ENCODE results near the gene PRICKLE2.

The PRICKLE2 gene

DNA sequence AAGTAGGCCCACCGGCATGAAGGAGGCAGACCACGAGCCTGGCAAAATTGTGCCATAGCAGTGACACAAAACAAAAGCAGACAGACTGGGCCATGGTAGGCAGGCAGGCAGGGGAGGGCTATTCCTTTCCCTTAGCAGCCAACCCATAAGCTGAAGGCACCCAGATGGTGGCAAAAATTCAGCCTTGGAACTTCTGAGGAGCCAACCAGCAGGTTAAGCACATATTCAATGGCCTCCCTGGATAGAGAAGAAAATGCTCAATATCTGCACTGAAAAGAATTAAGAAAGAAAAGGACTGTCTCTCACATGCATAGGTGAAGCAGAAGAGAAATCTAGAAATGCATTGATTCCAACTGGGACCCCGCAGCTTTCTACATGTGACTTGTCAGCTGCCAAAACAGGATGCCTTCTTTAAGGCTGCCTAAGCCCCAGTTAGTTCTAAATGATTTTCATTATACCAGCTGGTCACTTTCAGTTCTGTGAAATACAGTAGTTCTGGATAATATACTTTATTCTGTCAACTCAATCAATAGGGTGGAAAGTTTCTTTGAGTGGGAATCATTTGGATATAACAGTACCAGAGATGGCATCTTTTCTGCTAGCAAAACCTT, 2.7 kb downstream of the PRICKLE2 start:
- DNase-seq (ENCODE audit: low read depth in 1 of 2, low spot score in 1 of 2): no peak

DNA sequence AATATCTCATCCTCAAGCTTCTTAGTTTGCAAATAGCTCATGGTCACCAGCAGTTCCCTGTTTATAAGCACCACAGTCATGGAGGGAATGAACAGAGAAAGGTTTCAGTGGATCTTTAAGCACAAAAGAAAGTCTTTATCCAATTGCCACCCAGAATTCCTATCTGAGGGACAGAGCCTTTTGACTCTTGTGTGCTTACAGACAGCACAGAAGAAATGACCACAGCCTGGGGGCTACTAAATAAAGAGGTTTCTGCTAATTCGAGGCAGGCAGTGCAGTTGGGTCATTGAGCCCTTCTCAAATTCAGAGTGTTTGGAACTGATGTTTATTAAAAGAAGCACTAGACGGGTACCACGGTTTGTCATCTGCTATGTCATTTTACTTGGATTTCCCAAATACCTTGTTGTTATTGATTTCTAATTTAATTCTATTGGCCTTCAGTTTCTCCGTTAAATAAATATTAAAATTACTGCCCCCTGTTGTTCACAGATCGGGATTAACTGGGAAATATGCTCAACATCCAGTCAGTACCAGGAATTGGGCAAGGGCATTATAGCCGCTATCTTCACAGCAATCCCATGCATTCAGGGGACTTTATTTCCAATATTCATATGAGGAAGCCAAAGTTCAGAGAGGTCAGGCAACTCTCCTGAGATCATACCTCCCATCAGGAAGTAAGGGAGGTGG, 3.6 kb downstream of the PRICKLE2 start:
- no peak for DNase-seq (ENCODE audit: low read depth in 1 of 2, low spot score in 1 of 2)

DNA sequence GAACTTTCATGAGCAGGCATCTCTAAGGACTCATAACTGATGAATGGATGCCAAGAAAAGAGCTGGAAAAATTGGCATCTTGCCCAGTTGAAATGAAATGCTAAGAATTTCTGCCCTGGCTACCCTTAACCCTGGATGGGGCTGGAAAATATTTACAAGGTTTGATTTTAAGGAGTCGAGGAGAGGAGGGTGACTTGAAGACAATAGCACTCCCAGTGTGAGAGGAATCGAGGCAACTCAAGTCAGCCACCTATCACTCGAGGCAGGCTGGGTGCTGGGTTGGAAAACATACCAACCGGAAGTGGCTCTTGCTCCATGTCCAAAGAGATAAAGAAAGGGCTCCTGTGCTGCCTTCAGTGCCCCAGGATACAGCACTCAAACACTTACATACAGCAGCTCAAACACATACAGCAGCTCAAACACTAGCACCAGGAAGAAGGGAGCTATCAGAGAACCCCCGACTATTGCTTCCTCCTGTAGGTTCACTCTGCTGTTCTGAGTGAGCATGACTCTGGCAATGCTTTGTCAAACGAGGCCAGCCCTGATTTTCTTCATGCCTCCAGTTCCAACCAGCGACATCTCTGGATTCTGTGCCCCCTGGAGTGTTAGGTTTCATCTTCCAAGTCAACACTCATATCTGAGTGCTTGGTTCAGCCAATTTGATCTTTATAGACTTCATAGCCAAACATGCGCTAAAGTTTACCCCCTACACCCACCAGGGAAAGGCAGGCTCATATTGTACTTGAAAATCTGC, 4.9 kb downstream of the PRICKLE2 start:
- no peak for DNase-seq (ENCODE audit: low read depth in 1 of 2, low spot score in 1 of 2)

DNA sequence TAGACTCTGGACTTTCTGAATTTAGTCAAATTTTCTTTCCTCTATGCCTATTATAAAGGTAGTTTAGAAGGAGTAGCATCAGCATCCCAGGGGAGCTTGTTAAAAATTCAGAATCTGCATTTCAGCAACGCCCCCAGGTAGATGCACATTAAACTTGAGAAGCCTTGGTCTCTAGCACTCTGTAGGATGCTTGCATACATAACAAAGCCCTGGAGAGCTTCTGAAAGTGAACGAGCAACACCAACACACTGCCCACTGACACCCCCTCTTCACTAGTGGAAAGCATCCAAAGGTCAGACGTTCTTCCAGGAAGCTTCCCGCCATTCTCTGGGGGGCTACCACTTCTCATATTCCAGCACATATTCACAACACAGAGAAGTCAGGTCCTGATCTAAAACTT, 6.5 kb downstream of the PRICKLE2 start:
- no peak for DNase-seq (ENCODE audit: low read depth in 1 of 2, low spot score in 1 of 2)

DNA sequence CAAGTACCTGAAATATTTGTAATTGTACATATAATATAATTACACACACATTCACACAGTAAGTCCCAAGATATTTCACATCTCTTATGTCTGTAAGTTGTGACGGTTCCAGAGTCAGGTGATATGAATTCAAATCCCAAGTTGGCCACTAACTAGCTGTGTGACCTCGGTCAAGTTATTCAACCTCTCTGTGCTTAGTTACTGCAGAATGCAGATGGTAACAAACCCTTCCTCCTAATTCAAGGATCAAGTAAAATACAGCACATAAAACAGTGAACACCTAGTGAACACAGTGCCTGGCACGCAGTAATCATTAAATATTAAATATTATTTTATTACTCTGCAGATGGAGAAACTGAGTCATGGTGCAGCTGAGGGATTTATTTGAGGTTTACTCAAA, 6.9 kb downstream of the PRICKLE2 start:
- DNase-seq (ENCODE audit: low read depth in 1 of 2, low spot score in 1 of 2): no peak

DNA sequence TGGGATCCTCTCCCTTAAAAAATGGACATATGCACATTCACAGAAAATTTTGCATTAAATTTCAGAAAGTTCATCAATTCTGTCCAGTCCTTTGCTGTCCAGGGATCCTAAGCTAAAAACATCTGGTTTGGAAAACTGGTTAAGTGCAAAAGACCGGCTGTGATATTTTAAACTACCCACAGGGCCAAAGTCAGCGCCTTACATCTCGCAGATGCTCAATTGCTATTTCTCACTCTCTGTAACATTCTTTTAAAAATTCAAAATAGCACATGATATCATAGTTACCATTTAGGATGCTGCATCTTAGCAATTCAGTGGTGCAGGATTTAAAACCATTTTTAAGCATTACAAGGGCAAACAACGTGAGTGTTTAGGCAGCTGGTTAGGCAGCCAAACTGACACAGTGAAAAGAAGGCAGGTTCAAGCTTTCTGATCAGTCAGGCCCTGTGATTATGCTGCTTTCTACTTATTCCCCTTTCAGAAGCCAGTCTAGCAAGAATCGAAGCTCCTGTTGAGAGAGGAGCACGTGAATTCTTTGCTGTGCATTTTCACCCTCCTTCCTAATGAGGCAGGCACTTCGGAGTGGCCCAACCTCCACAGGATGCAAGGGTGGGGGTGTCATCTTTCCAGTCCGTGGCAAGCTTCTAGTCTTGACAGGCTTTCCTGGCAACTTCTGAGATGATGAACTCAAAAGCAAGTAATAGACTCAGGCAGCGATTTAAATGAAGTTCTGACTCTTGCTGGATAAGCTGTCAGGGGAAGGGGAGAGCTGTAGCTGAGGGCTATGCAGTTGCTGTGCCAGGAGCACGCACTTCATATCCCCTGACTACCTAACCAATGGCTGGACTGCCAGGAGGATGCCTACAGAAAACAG, 8.8 kb downstream of the PRICKLE2 start:
- DNase-seq (ENCODE audit: low read depth in 1 of 2, low spot score in 1 of 2): no peak

DNA sequence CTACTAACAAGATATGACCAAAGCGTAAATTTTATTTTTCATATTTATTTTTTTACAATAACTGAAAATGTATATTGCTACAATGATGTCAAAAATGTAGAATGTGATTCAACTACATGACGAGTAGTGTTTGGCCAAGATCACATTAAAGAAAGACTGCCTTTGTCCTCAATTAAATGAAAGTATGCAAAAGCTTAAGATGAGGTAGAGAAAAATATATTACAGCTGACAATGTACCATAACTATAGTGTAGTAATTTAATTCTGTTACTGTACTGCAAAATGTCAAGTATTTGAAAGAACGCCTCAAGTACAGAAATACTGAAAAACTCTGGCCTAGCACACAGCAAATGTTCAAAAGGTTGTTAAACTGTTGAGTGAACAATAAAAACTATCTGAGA, 9.7 kb downstream of the PRICKLE2 start:
- DNase-seq (ENCODE audit: low read depth in 1 of 2, low spot score in 1 of 2): no peak

DNA sequence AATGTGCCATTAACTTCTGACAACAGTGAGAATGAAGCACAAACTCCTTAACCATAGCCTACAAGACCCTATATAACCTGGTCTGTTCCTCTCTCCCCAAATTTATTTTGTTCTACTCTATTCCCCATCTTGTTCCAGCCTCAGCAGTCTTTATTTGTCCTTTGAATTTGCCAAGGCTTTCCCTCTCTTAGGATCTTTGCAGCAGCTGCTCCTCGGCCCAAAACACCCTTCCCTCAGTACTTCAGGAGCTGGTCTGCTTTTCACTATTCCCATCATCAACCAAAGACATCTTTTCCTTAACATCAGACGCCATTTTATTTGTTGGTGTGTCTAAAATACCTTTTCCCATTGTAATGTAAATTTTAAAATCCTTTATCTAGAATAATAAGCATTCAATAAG, 10.2 kb downstream of the PRICKLE2 start:
- no peak for DNase-seq (ENCODE audit: low read depth in 1 of 2, low spot score in 1 of 2)

DNA sequence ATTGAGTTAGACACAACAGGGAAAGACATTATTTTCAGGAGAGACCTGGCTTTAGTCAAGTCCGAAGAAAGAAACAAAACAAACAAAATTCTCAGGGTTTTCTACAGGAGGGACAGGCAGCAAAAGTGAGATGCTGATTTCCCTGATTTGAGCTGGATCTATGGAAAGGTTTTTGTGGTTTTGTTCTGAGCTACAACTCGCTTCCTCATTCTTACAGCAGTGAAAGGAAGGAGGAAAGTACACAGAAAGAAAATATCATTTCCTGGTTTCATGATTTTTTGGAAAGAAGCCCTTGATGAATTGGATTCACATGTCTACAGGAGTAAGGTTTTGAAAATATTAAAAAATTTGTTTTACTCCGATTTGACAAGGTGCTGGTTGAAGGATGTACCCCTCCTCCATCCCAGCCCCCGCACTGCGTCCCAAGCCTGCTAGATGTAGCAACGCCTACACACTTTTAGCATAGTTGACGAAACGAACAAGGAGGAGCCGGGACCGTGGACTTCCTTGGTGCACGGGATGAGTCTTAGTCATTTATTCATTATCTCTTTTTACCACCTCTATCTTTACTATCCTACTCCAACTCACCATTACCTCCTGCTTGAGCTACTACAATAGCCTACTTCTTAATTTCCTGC, 10.8 kb downstream of the PRICKLE2 start:
- no peak for DNase-seq (ENCODE audit: low read depth in 1 of 2, low spot score in 1 of 2)

DNA sequence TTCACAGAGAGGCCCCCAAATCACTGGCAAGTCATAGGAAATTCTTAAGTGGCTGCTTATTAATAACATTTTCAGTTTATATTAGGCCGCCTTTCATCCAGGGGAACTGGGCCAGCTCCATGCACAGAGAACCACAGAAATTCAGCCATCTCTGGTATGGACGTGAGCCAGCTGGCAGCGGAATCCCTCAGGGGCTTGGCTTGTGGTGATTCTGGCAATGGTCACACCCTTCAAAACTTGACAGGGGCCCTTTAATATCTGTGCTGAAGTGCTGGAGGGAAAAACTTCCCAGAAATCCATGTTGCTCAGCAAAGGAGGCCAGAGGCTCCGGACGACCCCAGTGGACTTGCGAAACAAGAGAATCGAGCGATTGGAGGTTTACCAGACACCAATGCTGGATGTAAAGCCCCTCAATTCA, 11.3 kb downstream of the PRICKLE2 start:
- DNase-seq (ENCODE audit: low read depth in 1 of 2, low spot score in 1 of 2): no peak

DNA sequence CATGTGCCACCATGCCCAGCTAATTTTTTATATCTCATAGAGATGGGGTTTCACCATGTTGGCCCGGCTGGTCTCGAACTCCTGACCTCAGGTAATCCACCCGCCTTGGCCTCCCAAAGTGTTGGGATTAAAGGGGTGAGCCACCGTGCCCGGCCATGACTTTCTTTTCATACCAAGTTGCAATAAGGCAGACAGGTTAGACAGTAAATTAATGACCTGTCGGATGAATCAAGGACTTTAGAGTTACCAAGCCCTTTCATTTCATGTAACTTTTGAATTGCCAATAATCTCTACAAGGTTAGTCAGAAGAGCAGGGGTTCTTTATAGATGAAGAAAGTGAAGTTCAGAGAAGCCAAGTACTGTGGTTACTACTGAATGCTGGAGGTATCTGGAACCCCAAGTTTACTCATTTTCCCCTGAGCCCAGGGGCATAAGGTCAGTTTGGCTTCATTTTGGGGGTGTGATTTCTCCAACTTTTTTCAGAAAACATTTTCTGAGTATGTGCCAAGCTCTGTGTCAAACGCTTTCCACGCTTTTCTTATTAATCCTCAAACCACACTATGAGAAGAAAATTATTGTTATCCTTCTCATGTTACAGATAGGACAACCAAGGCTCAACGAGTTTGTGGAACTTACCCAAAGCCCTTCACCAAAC, 11.9 kb downstream of the PRICKLE2 start:
- DNase-seq (ENCODE audit: low read depth in 1 of 2, low spot score in 1 of 2): no peak

DNA sequence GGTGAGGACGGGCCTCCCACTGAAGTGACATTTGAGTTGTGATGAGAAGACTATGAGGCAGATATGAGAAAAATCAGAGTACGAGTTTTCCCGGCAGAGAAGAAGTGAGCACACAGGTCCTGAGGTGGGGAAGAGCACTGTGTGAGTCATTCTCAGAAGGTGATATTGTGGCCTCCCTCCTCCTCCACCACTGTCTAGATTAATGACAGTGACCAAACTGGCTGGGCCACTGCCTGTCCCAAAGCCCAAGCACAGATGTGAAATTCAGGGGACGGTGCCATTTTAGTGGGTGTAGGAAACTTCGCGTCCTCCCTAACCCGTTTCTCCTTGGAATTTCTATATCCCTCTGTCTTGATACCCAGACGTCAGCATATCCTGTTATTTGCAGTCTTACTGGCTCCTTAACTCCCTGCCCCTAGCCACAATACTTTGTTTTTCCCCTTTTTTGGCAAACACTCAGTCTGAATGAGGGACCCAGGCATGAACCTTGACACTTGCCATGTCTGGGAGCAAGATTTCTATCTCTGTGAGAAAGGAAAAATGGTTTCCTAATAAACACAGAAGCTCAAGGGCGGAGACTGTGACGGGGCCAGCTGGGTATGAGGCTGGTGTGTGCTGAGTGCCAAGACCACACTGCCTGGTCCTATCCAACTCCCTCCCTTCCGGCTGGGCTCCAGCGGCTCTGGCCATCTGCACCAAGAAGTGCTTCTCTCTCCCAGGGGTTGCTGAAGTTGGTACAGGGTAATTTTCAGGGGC, 15.2 kb downstream of the PRICKLE2 start:
- no peak for DNase-seq (ENCODE audit: low read depth in 1 of 2, low spot score in 1 of 2)

DNA sequence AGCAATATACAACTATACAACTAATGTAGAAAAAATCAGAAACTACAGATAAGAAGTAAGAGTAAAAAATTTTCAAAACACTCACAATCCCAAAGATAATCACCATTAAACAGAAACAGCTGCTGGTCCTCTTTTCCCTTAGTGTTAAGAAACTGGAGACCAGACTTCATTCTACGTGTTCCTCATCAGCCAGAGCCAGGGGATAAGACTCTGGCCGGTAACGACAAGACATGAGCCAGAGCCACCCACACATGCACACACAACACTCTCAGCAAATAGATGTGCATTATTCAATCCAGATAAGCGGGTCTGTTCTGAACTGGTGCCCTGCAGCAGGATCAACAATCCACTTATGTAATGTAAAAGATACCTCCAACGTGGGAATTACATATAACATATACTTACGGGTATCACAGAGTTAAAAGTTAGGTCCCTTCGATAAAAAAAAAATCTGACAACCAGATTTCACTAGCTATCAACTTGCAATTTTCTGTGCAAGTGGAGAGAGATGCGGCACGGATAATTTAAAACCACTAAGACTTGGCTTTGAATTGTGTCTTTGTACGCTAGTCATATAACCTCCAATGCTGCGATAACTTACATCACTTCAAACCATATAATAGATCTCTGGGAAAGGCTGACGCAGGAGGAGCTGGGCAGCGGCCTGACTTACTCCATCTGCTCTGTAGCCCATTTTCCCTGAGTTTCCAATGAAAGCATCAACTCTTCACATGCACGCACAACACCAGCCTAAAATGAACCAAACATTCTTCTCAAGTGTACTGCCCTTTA, 17.8 kb downstream of the PRICKLE2 start:
- DNase-seq (ENCODE audit: low read depth in 1 of 2, low spot score in 1 of 2): no peak

DNA sequence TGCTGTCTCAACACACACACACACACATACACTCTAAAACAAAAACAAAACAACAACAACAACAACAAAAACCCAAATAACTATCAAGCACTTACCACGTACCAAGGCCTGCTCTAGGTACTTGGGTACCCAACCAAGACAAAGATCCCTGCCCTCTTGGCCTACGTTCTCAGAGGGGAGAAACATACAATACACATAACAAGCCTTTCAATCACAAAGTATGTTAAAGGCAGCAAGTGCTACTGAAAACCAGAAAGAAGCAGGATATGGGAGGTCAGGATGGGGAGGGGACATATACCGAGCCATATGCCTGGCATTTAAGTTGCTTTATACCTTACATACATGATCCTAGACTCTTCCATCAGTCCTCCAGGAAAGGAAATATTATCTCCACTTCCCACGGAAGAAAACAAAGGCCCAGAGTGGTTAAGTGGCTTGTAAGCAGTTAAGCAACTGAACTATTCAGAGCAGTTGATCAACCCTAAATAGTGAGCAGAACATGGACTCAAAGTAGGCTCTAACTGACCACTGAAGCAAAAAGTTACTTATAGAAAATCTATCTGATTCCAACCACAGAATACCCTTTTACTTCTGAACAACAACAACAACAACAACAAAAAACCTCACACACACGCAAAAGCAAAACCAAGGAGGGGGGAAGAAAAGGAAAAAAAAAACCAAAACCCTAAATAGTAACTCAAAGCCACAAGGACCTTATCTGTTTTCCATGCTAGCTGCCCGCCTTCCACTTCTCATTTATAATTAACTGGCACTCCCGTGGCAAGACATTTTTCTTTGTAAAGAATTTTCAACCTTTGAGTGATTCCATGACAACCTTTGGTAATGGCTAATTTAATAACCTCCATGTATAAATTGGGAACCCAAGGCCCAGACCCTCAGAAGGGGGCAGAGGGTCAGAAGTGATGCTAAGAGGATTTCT, 21.0 kb downstream of the PRICKLE2 start:
- no peak for DNase-seq (ENCODE audit: low read depth in 1 of 2, low spot score in 1 of 2)

DNA sequence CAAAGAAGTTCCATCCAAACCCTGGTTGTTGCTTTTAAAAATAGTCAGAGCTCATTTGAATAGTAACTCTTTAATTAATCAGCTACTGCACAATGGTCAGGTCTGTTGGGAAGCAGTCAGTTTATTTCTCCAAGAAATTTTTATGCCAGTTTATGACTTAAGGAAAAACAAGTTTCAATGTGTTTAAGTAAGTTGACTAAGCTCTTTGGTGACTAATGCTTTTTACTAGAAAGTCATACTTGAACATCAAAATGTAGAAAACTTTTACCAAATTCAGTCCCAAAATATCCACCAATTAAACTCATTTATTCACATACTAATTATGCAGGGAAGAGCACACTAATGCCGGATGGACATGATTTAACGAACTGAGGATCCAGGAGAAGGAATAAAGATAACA, 22.1 kb downstream of the PRICKLE2 start:
- DNase-seq (ENCODE audit: low read depth in 1 of 2, low spot score in 1 of 2): no peak

DNA sequence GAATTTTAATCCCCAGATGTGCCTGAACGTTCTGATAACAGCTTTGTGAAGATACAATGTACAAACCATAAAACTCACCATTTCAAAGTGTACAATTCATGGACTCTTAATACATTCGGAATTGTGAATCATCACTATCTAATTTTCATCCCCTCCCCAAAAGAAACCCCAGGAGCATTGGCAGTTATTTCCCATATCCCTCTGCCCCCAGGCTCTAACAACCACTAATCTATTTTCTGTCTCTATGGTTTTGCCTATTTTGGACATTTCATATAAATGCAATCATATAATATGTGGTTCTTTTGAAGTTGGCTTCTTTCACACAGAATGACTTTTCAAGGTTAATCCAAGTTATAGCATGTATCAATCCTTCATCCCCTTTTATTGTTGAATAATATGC, 25.3 kb downstream of the PRICKLE2 start:
- DNase-seq (ENCODE audit: low read depth in 1 of 2, low spot score in 1 of 2): no peak

DNA sequence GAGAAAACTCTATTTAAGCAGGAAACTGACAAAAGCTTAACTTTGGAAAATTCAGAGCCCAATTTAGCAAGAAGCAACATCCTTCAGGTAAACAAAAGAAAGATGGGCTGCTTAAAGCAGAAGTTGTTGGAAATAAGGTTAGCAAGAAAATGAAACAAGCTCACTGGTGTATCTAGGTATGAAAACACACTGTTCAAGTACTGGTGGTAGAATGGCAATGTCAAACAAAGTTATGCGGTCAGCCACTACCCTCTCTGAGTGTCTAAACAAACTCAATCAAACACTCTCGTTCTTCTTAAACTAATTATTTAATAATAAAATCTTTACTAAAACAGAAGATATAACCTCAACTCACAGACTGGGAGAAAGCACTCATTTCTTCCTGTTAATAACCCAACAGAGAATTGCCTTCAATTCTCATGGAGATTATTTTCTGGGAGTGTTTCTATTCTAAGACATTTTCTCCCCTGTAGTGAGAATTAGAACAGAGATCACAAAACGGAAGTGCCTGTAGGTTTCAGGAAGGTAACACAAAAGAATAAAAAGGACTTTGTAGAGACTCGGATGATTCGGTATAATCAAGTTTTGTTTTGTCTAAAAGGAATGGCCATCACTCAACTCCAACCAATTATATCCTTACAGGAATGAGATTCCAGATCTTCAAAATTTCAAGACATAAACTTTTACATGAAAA, 28.9 kb downstream of the PRICKLE2 start:
- DNase-seq (ENCODE audit: low read depth in 1 of 2, low spot score in 1 of 2): no peak
